GM11168 (cell line): ENCODE data around the gene ECEL1.

Source experiments
- in situ Hi-C: fragments of 300-500 bp; cut with MboI; formaldehyde crosslinking; loops from one replicate; pipeline ENCODE4 v1.12.0; 2022; ENCODE audit warnings: low sequenced_read_pairs; ENCODE audit not compliant: unreplicated experiment

The ECEL1 gene

DNA sequence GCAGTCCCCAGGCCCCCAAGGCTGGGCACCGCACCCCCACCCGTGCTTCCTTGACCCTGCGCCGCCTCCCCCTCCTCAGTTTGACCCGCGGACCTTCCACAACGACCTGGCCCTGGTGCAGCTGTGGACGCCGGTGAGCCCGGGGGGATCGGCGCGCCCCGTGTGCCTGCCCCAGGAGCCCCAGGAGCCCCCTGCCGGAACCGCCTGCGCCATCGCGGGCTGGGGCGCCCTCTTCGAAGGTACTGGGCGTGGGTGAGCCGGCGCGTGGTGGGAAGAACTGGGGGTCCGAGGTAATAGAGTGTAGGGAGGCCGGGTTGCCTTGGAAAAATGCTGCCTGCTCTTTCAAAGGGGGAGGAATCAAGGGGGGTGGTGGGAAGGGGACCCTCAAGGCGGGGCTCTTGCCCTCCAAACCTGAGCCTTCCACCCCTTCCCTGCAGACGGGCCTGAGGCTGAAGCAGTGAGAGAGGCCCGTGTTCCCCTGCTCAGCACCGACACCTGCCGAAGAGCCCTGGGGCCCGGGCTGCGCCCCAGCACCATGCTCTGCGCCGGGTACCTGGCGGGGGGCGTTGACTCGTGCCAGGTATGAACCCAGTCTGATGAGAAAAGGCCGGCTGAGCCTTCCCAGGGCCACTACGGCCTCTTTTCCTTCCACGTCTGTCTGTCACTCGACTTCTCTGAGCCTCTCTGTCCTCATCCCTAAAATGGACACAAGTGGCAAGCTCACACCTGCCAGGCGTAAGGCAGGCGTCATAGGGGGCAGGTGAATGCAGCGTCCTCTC, 35.2 kb upstream of the ECEL1 start:
- in situ Hi-C loops = no loop called here

DNA sequence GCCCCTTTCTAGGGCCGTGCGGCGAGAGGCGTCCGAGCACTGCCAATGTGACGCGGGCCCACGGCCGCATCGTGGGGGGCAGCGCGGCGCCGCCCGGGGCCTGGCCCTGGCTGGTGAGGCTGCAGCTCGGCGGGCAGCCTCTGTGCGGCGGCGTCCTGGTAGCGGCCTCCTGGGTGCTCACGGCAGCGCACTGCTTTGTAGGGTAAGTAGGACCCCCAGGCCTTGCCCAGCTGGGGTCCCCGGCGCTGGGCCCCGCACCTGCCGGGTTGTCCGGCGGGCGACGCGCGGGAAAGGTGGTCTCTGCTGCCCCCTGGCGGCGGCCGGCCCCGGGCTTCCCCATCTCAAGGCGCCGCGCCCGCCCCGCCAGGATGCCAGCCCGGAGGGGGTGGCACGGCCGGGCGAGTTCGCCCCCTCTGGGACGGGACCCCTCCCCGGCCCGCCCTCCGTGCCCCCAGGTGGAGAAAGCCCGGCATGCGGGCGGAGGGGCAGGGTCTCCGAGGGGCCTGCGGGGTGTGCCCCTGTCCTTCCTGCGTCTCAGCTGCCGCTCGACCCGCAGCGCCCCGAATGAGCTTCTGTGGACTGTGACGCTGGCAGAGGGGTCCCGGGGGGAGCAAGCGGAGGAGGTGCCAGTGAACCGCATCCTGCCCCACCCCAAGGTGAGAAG, 34.5 kb upstream of the ECEL1 start:
- in situ Hi-C loops = no loop called here

DNA sequence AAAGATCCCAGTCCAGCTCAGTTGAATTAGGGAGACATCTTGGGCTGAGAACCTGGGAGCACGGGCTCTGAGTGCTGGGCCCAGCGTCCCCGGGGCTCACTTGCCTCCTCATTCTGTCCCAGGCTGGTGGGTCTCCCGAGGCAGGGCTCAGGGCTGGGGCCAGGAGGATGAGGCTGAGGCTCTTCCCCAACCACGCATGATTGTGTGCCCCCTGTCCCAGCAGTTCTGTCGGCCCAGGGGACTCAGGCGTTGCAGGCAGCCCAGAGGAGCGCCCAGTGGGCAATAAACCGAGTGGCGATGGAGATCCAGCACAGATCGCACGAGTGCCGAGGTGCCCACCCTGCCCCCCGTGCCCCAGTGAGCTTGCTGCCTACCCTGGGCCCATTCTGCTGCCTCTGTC, 33.5 kb upstream of the ECEL1 start:
- in situ Hi-C loops = no loop called here

DNA sequence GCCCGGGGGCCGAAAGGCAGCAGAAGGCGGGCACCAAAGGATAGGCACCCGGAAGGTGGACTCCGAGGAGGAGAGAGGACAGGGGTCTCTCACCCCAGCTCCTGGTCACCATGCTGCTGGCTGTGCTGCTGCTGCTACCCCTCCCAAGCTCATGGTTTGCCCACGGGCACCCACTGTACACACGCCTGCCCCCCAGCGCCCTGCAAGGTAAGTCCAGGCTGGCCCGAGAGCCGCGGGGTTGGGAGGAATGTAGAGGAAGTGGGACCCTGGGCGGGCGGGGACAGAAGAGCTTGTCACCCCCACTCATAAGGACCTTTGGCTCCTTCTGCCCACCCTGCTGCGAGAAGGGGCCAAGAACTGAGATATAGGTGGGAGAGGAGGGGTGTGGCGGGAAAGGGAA, 32.9 kb upstream of the ECEL1 start:
- in situ Hi-C loops = no loop called here

DNA sequence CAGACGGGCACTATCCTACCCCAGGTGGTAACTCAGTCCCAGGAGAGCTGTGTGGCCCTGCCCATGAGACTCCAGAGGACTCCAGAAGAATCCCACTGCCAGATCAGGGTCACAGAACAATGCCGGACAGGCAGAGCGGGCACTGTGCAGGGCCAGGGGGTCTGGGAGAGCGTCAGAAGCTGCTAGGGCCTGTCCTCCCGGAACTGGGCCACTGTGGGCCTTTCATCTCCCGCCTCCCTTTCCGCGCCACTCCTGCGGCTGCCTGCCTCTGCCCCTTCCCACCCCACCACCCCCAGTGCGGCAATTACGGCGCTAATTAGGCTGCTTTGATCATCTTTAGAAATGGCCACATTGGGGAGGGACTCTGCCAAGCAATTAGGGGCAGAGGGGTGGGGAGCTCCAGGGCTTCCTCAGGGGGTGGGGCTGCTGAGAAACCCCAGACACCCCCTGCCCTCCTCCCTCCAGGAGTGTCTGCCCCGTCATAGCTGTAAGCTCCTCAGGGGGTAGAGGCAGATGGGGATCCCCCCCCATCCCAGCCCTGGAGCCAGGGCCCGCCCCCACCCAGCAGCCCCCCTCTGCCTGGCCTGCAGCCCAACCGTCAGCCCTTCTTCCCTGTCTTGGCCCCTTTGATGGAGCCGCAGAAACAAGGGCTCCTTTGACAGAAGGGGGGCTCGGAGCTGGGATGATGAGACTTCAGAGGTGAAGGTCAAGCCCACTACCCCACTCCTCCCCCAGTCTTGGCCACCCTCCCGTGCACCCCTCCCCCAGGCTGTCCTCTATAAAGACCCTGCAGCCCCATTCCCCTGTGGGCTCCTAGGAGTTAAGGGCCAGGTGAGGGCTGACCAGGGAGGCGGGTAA, 32.2 kb upstream of the ECEL1 start, which contains the start of gene PRSS56:
TSS of gene PRSS56 (plus strand) at position 808 of the 858 bp plus-strand sequence. CDS start 211 bp downstream, outside the sequence.
- in situ Hi-C loops = no loop called here

DNA sequence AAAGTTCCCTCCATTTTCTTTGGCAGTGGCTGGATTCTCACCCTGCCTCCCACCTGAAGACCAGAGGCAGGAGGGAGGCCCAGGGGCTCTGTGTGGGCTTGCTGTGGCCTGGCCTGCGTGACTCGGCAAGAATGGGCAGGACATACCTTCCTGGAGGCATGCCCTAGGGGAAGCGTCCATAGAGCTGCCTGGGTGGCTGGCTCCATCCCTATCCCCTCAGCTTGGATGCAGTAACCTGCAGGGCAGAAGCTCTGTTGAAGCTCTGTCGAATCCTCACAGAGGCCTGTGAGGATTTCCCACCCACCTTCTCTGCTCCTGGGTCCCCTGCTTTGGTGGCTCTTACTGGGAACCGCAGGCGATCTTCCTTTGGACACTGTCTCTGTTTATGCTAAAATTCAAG, 31.2 kb upstream of the ECEL1 start:
- in situ Hi-C loops = no loop called here

DNA sequence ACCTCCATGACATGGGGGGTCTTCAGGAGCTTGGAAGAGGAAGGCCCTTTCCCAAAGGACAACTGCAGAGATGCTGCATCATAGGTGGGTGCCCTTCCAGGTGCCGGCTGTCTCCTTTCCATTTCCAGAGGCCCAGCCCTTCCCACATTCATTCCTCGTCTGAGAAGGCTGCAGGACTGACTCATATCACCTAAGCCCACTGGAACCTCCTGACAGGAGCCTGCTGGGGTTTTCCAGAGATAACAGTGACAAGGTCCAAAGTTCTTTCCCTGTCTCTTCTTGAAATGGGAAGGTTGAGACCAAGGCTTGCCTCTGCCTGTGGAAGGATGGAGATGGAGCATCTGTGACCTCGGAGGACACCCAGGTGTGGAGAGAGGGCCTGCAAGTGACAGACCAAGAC, 28.9 kb upstream of the ECEL1 start:
- in situ Hi-C loops = no loop called here

DNA sequence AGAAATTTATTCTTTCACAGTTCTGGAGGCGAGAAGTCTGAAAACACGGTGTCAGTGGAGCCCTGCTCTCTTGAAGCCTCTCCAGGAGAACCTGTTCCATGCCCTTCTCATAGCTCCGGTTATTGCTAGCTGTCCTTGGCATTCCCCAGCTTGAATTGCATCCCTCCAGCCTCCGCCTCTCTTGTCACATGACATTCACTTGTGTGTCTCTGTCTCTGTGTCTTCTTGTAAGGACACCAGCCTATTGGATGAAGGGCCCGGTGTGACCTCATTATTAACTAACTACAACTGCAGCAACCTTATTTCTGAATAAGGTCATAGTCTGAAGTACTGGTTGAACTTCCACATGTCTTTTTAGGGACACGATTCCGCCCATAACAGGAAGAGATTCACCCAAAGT, 28.0 kb upstream of the ECEL1 start:
- in situ Hi-C loops = no loop called here

DNA sequence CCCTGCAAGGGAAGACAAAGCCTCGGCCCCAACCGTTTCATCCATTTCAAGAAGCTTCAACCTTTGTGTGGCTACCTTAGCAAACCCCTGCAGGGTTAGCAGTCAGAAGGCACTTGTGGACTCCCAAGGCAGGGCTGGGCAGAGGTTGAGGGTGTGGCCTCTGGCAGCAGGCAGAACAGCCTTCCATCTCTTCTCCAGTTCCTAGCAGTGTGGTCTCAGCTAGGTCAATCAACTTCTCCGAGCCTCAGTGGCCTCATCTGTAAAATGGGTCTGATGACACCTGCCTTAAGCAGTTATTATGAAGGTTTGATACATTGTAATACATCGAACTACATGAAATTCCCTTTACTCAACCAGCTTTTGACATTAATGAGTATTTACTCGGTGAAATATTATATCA, 25.7 kb upstream of the ECEL1 start:
- in situ Hi-C loops = no loop called here

DNA sequence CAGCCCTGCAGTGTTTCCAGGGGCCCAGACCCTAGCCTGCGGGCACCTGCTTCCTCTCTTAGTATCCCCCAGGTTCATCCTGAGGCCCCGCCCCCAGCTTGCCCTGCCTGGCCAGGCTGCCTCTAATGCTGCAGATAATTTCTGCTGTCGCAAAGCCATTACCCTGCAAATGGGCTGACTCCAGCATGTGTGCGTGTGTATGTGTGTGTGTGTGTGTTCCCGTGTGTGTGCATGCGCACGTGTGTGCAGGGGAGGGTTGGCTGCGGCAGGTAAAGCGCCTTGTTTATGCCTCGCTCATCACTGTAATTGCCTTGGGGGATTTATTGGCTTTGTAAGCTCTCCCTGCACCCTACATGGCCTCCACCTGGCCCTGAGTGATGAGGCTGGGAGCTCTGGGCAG, 25.0 kb upstream of the ECEL1 start:
- in situ Hi-C loops = no loop called here

DNA sequence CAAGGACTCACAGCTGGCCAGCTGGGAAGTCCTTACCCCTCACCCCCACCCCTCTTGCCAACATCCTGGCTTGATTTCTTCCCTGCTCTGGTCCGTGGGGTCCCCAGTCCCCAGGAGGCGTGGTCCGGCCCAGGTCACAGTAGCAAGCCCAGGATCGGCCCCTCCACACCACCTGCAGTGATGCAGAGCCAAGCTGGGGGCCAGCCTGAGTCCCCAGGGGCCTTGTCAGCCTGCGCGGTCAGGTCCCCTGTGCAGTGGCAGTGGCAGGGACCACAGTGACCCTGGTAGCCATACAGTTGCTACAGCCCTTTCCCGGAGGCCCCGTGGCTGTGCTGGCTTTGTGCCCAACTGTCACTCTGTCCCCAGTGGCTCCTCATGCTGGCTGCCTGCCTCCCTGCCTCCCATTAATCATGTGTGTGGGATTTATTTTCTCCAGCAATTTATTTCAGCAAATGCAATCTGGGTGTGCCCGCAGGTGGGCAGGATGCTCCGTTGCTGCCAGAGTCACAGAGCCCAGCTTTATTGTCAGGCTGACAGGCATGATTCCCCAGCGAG, 23.8 kb upstream of the ECEL1 start:
- in situ Hi-C loops = no loop called here

DNA sequence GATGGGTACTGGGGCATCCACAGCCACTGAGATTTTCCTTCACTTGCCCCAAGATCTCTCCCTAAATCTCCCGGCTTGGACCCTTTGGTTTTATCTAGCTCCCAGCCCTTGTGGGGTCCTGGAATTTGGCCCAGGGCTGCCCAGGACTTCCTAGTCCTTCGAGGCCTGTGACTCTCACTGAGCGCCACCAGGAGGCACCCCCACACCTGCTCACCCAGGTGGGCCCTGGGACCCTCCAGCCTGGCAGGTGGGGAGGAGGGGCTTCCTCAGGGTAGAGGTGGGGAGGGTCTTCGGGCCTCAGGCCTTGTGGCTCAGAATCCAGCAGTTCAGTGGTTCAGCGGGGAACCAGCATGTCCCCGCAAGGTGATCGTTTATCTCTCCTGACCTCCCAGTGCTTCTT, 20.6 kb upstream of the ECEL1 start:
- in situ Hi-C loops = no loop called here

DNA sequence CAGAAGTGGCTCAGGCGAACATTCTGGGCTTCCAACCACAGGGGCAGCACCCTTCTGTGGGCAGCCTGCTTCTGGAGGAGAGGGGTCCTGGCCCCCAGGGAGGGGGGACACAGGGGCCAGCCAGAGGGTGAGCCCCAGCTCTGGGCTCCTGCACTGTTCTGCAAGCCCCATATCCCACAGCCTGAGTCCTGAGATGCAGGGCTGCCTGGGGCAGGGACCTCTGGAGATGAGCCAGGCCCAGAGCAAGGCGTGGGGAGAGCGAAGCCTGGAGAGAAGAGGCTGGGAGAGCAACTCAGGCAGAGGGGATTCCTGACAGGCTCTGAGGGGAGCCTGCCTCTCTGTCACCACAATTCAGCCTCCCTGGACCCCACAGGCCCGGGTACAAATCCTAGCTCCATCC, 19.1 kb upstream of the ECEL1 start:
- in situ Hi-C loops = no loop called here

DNA sequence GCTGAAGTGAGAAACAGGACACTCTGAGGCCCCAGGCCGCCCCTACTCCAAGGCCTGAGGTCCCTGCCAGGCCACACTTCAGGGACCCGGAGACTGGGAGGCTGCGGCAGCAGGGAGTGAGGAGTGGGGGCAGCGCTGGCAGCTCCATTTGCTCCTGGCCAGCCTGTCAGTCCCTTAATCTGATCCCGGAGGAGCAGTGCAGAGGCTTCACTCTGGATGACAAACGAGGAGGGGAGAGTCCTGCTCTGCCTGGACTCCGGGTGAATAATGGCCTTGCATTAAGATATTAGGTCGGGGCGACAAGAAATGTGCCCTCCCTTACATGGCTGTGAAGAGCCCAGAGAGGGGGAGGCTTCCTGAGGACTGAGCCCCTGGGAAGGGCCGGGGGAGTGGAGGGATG, 18.2 kb upstream of the ECEL1 start:
- in situ Hi-C loops = no loop called here

DNA sequence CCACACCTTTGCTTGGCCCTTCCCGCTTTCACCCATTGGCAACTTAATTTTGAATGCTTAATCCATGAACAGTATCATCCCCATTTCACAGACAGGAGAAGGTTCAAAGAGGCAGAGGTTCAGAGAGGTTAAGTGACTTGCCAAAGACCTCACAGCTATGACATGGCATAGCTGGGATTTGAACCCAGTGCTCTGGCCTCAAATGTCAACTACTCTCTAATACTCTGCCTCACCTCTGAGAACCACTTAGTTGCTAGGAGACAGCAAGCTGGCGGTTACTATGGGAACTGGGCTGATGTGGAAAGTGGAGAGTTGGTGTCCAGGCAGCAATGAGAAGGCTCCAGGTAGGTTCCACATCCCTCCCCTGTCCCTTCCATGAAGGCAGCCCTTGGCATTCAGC, 16.8 kb upstream of the ECEL1 start:
- in situ Hi-C loops = no loop called here

DNA sequence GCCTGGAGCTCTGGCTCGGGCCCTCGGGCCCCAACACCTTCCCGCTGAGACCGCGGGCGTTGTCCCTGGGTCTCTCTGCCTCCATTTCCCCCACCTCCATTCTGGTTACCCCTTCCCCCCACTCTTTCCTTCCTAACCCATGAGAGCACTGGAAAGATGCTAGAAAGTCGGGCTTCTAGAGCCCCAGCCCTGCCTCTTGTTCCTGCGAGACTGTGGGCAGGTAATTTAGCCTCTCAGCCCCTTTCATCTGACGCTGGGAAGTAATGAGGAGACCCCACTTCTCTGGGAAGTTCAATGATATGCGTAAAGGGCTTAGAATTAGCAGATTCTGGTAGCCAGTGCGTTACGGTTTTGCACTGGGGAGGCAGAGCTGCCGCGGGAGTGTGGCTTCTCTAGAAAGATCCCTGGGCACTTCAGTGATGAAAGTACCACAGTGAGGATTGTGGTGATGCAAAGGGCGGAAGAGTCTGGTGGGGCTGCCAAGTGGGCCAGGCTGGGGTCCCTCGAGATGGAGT, 16.2 kb upstream of the ECEL1 start:
- in situ Hi-C loops = no loop called here

DNA sequence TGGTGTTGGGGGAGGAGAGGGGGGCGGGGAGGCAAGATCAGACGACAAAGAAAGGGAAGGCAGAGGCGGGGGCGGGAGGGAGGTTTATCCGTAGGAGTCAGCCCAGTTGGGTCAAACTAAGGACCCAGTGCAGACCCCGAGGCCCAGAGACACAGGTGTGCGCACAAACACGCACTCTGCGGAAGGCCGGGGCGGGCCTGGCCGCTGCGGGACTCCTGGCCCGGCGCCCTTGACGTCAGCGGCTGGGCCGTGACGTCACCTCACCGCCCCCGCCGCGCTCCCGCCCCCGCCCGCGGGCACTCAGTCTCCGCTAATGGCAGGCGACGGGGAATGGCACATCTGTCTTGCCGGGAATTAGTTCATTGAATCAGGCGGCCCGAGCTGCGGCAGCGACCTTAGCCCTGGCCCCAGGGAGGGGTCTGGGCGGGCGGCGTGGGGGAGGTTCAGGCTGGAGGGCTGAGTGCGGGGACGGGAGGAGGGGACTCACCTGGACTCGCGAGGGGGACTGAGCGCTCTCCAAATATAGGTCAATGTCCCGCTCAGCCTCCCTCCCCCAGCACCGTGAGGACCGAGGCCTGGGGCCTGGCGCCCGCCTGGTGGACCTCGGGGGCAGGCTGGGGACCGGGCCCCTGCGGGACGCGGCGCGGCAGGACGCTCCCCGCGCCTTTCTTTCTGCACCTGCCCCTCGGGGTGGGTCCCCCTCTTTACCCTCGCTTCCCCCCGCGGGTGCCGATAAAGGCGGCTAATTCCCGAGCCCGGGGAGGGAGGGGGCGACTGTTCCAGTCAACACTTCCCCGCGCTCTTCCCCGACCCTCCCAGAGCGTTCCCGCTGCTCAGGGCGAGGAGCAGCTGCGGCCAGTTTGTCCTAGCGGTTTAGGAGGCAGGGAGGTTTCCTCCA, 15.5 kb upstream of the ECEL1 start:
- in situ Hi-C loops = no loop called here

DNA sequence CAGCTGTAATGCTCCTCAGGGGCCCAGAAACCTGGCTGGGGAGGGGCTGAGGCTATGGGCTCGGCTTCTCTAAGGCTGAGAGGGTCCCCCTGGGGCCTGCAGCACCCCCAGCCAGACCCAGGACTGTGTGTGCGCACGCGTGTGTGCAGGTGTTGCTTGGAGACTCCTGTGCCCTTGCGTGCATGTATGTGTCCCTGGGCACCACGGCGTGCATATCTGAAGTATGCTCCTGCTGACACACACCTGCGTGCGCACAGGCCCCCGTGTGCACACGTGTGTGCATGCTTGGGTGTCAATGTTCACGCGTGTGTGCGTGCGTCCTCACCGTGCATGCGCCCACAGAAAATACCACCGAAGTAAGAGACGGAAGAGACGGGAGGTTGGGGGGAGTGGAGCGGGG, 14.9 kb upstream of the ECEL1 start:
- in situ Hi-C loops = no loop called here

DNA sequence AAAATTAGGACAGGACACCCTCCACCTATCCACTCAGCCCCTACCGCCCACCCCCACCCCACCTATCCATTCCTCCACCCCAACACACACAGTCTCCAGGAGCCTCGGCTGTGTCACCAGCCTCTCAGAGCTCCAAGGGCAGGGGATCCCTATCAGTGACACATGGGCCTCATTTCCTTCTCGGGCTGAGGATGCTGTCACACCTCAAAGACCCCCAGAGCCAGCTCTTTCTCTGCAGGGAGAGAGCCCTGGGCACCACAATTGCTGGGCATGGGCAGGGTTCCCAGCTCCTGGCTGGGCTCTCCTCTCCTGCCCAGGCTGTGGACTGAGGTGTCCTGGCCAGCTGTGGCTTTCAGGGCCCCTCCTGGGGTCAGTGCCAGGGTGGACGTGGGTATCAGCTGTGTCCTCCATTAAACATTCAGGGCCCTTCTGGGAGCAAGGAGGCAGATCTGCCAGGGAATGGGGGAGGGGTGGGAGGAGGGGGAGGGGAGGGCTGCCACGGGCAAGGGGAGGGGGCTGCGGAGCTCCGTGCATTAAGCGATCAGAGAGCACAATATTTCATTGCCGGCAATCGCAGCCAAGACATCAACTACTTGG, 14.3 kb upstream of the ECEL1 start:
- in situ Hi-C loops = no loop called here
